HCT116 (cell line): ENCODE data around the gene KIF26B. TPM values are rescaled to one million over a fixed set of nuclear protein-coding genes. Genes with fewer than 3 reads are reported as not detected.

Source experiments
- ATAC-seq: fragments of 200-7000 bp; cut with Tn5 transposase; 2 replicates; pipeline ENCODE4 v1.9.1; 2020; ENCODE audit warnings: mild to moderate bottlenecking, moderate library complexity
- BruUV-seq: library from RNA; stranded (reverse); fragments of 400-500 nt; replicated peaks from 2 replicates; lab custom pipeline; 2021; lab: Mats Ljungman, UMichigan
- CTCF ChIA-PET: fragments of 300-600 bp; sonication (Branson Sonifier 250); formaldehyde crosslinking; loops from one replicate; lab custom pipeline; 2021; ENCODE audit warnings: antibody characterized with exemption; lab: Charles Lee
- POLR2A ChIA-PET: fragments of 300-600, 350-600 bp; sonication (Branson Sonifier 250); formaldehyde crosslinking; loops from one replicate; lab custom pipeline; 2021; ENCODE audit warnings: antibody characterized with exemption; lab: Charles Lee
- RAD21 ChIA-PET, 2 experiments: fragments of 300-600 bp; sonication (Branson Sonifier 250); formaldehyde crosslinking; loops; one replicate each; lab custom pipeline; 2023; ENCODE audit warnings: low total read pairs in 2 of 2; ENCODE audit not compliant: uncharacterized antibody in 2 of 2, unreplicated experiment in 2 of 2, low non-redundant PET in 1 of 2; lab: Charles Lee
- DNase-seq: peaks from one replicate; pipeline ENCODE4 v3.0.0-alpha.2; 2010; ENCODE audit warnings: low read depth, low spot score
- H2AFZ ChIP-seq: fragments of 200-600 bp; shearing (Covaris generic), sonication (generic); 2 replicates; pipeline ENCODE4 v1.6.1; 2017; ENCODE audit warnings: low read depth, mixed run types, mixed read lengths, antibody characterized with exemption, low read length; ENCODE audit not compliant: poor library complexity, severe bottlenecking
- H3K27ac ChIP-seq: 2 replicates; pipeline ENCODE4 v1.5.1; 2012; ENCODE audit warnings: low read depth, low read length
- H3K27me3 ChIP-seq: fragments of 200-600 bp; sonication (generic); 2 replicates; pipeline ENCODE4 v1.6.1; 2016; ENCODE audit warnings: mixed run types, low read length, mixed read lengths; ENCODE audit not compliant: insufficient read depth
- H3K36me3 ChIP-seq, 2 experiments: fragments of 200-500 bp in 1 of 2; fragments of 200-600 bp in 1 of 2; sonication (Bioruptor generic) in 1 of 2; sonication (generic) in 1 of 2; 2 replicates each; pipeline versions ENCODE4 v1.5.1 to v1.6.1; 2014 to 2016; ENCODE audit warnings: low read length in 2 of 2, inconsistent platforms in 1 of 2, mixed read lengths in 1 of 2, mixed run types in 1 of 2; ENCODE audit not compliant: insufficient read depth in 2 of 2, control insufficient read depth in 1 of 2
- H3K4me1 ChIP-seq, 2 experiments: fragments of 200-600 bp in 1 of 2; sonication (generic) in 1 of 2; 2 replicates each; pipeline versions ENCODE4 v1.5.1 to v1.6.1; 2012 to 2017; ENCODE audit warnings: low read length in 2 of 2, inconsistent platforms in 1 of 2, mild to moderate bottlenecking in 1 of 2, mixed read lengths in 1 of 2, mixed run types in 1 of 2, moderate library complexity in 1 of 2; ENCODE audit not compliant: insufficient read depth in 2 of 2, control insufficient read depth in 1 of 2
- H3K4me2 ChIP-seq: fragments of 200-600 bp; sonication (generic); 2 replicates; pipeline ENCODE4 v1.6.1; 2017; ENCODE audit warnings: mixed run types, low read length, mixed read lengths
- H3K4me3 ChIP-seq, 2 experiments: fragments of 200-600 bp in 1 of 2; sonication (generic) in 1 of 2; replicated peaks in 1 of 2; 2 replicates each; pipeline ENCODE4 v1.5.1; 2011 to 2016; ENCODE audit warnings: low read length in 2 of 2, control low read depth in 1 of 2, low read depth in 1 of 2, mild to moderate bottlenecking in 1 of 2, mixed read lengths in 1 of 2, mixed run types in 1 of 2
- H3K79me2 ChIP-seq: fragments of 200-600 bp; sonication (generic); 2 replicates; pipeline ENCODE4 v1.6.1; 2017; ENCODE audit warnings: mild to moderate bottlenecking, mixed run types, low read length, moderate library complexity, mixed read lengths; ENCODE audit not compliant: insufficient read depth
- H3K9ac ChIP-seq: fragments of 200-600 bp; sonication (generic); 2 replicates; pipeline ENCODE4 v1.6.1; 2016; ENCODE audit warnings: low read length, mixed read lengths
- H3K9me2 ChIP-seq: fragments of 200-600 bp; sonication (generic), shearing (Covaris generic); 2 replicates; pipeline ENCODE4 v1.6.1; 2017; ENCODE audit warnings: mixed run types, mild to moderate bottlenecking, moderate library complexity; ENCODE audit not compliant: insufficient read depth
- H3K9me3 ChIP-seq, 2 experiments: fragments of 200-500 bp in 1 of 2; fragments of 200-600 bp in 1 of 2; sonication (Bioruptor generic) in 1 of 2; sonication (generic) in 1 of 2; 2 replicates each; pipeline ENCODE4 v1.6.1; 2014 to 2017; ENCODE audit warnings: low read length in 2 of 2, mixed read lengths in 2 of 2, inconsistent platforms in 1 of 2, low read depth in 1 of 2, mild to moderate bottlenecking in 1 of 2, mixed run types in 1 of 2, moderate library complexity in 1 of 2; ENCODE audit not compliant: control insufficient read depth in 1 of 2, insufficient read depth in 1 of 2
- H4K20me1 ChIP-seq: fragments of 200-600 bp; sonication (generic), shearing (Covaris generic); 2 replicates; pipeline ENCODE4 v1.6.1; 2017; ENCODE audit warnings: mixed run types, mild to moderate bottlenecking, moderate library complexity; ENCODE audit not compliant: insufficient read depth
- ATF3 ChIP-seq: IDR thresholded peaks from 2 replicates; pipeline ENCODE4 v1.6.1; 2012
- CBX3 ChIP-seq: IDR thresholded peaks from 2 replicates; pipeline ENCODE4 v1.6.1; 2012; ENCODE audit warnings: low read depth
- CEBPB ChIP-seq: IDR thresholded peaks from 2 replicates; pipeline ENCODE4 v1.6.1; 2012; ENCODE audit warnings: low read depth
- CTCF ChIP-seq, 3 experiments: fragments of 200-600 bp in 1 of 3; sonication (generic) in 1 of 3; IDR thresholded peaks in 2 of 3; conservative IDR thresholded peaks in 1 of 3; 2 replicates each; pipeline ENCODE4 v1.5.1; 2012 to 2017; ENCODE audit warnings: low read depth in 2 of 3, low read length in 2 of 3, antibody characterized with exemption in 1 of 3, borderline replicate concordance in 1 of 3, control low read depth in 1 of 3, mild to moderate bottlenecking in 1 of 3, mixed read lengths in 1 of 3, mixed run types in 1 of 3, moderate library complexity in 1 of 3; ENCODE audit not compliant: insufficient read depth in 1 of 3
- EGR1 ChIP-seq: IDR thresholded peaks from 2 replicates; pipeline ENCODE4 v1.6.1; 2012; ENCODE audit warnings: low read depth
- EZH2 ChIP-seq: fragments of 200-600 bp; sonication (generic); IDR thresholded peaks from 2 replicates; pipeline ENCODE4 v1.6.1; 2017; ENCODE audit warnings: antibody characterized with exemption, mixed run types
- EZH2phosphoT487 ChIP-seq: fragments of 200-600 bp; IDR thresholded peaks from 2 replicates; pipeline ENCODE4 v1.6.1; 2018; ENCODE audit warnings: antibody characterized with exemption, borderline replicate concordance
- JUND ChIP-seq: IDR thresholded peaks from 2 replicates; pipeline ENCODE4 v1.6.1; 2012
- MAX ChIP-seq: IDR thresholded peaks from 2 replicates; pipeline ENCODE4 v1.6.1; 2012
- POLR2A ChIP-seq: IDR thresholded peaks from 2 replicates; pipeline ENCODE4 v1.7.0; 2011; ENCODE audit warnings: borderline replicate concordance; ENCODE audit not compliant: insufficient read depth, insufficient read length; ENCODE audit errors: extremely low read depth
- POLR2AphosphoS5 ChIP-seq: IDR thresholded peaks from 2 replicates; pipeline ENCODE4 v1.6.1; 2011; ENCODE audit warnings: mild to moderate bottlenecking, low read depth, low read length, moderate library complexity
- RAD21 ChIP-seq: IDR thresholded peaks from 2 replicates; pipeline ENCODE4 v1.6.1; 2012; ENCODE audit warnings: low read depth, mild to moderate bottlenecking
- REST ChIP-seq: IDR thresholded peaks from 2 replicates; pipeline ENCODE4 v1.6.1; 2012; ENCODE audit warnings: low read depth
- SP1 ChIP-seq: IDR thresholded peaks from 2 replicates; pipeline ENCODE4 v1.6.1; 2012; ENCODE audit warnings: low read depth
- SRF ChIP-seq: IDR thresholded peaks from 2 replicates; pipeline ENCODE4 v1.6.1; 2012; ENCODE audit warnings: low read depth
- TCF7L2 ChIP-seq: IDR thresholded peaks from 2 replicates; pipeline ENCODE4 v1.7.0; 2011; ENCODE audit warnings: borderline replicate concordance, inconsistent platforms; ENCODE audit not compliant: insufficient read depth, insufficient read length; ENCODE audit errors: extremely low read depth
- YY1 ChIP-seq: IDR thresholded peaks from 2 replicates; pipeline ENCODE4 v1.6.1; 2011; ENCODE audit warnings: low read length, low read depth, moderate library complexity, mild to moderate bottlenecking; ENCODE audit not compliant: insufficient replicate concordance; ENCODE audit errors: extremely low read depth
- ZBTB33 ChIP-seq: IDR thresholded peaks from 2 replicates; pipeline ENCODE4 v1.6.1; 2011; ENCODE audit warnings: mild to moderate bottlenecking, low read length, moderate library complexity; ENCODE audit not compliant: insufficient replicate concordance; ENCODE audit errors: extremely low read depth
- ZFX ChIP-seq: fragments of 450-650 bp; IDR thresholded peaks from 2 replicates; pipeline ENCODE4 v1.6.1; 2017
- ZNF274 ChIP-seq: fragments of 200-500 bp; sonication (Bioruptor generic); IDR thresholded peaks from 2 replicates; pipeline ENCODE4 v1.6.1; 2014; ENCODE audit warnings: mild to moderate bottlenecking, low read depth, low read length, inconsistent platforms
- intact Hi-C: fragments of 100-400 bp; cut with micrococcal nuclease; formaldehyde crosslinking; loops from 2 replicates; pipeline ENCODE4 v1.10.0; 2022
- total RNA-seq: library from RNA; stranded (reverse); gene quantifications from one replicate; pipeline ENCODE4 v1.2.1, GENCODE V29; 2021; ENCODE audit not compliant: unreplicated experiment

KIF26B gene
- total RNA-seq, 1 experiment from 2014 or later = 0.49 TPM

GRCh38 chr1:245245021-245245667 lies 90.4 kb downstream of the KIF26B start:
- TF ChIP-seq TCF7L2 = no peak
- no peak for TF ChIP-seq POLR2AphosphoS5
- no peak for TF ChIP-seq POLR2A
- no peak for TF ChIP-seq EZH2phosphoT487
- no peak for TF ChIP-seq ZFX
- no peak for TF ChIP-seq JUND
- TF ChIP-seq ZNF274 = no peak
- no peak for TF ChIP-seq CTCF (IDR thresholded peaks at IDR 0.05 in 2 of 3, conservative IDR thresholded peaks at IDR 0.05 in 1 of 3; ENCODE audit: borderline replicate concordance in 1 of 3, insufficient read depth in 1 of 3, low read depth in 2 of 3, low read length in 2 of 3)
- no peak for TF ChIP-seq CBX3
- no peak for TF ChIP-seq SP1
- no peak for TF ChIP-seq ATF3
- TF ChIP-seq ZBTB33 = no peak
- TF ChIP-seq RAD21 = no peak
- no peak for TF ChIP-seq EGR1
- TF ChIP-seq SRF = no peak
- no peak for TF ChIP-seq CEBPB
- no peak for TF ChIP-seq YY1
- no peak for TF ChIP-seq REST
- TF ChIP-seq EZH2 = no peak
- no peak for TF ChIP-seq MAX
- TF ChIP-seq, all 23 proteins: peak for 0
- intact Hi-C loops = no loop called here
- H3K4me3 ChIP-seq = no peak overlapping the region
- H3K36me3 ChIP-seq = no peaks in the 10 kb centered on the region
- DNase-seq (no peak), ATAC-seq (no peak)
- no peaks in the 10 kb centered on the region for H3K79me2 ChIP-seq
- ChIA-PET POLR2A (no interaction called here), CTCF (no interaction called here), RAD21 (no interaction called here)
- H4K20me1 ChIP-seq = no peaks in the 10 kb centered on the region
- no TSS peak for BruUV-seq
- no peak overlapping the region for H3K4me2 ChIP-seq
- no peak overlapping the region for H2AFZ ChIP-seq
- no peak overlapping the region for H3K9ac ChIP-seq
- H3K27ac ChIP-seq = no peak overlapping the region
- H3K4me1 ChIP-seq = no peaks in the 10 kb centered on the region
- no peaks in the 10 kb centered on the region for H3K9me2 ChIP-seq
- H3K9me3 ChIP-seq = no peaks in the 10 kb centered on the region
- no peaks in the 10 kb centered on the region for H3K27me3 ChIP-seq
